Stimulated activated CD4-positive, alpha-beta T cell treated with anti-CD3 and anti-CD28 coated beads, Interleukin-12 subunit alpha, Interleukin-12 subunit beta, amount 100 ng/mL, for 48 hours (primary cell): ENCODE measurements around the gene GLRX2.
A peak's percentile ranks its signal among the peaks of the same experiment; 100 is the strongest.

Experiments
- DNase-seq, 3 donors: peaks; one replicate each; pipeline ENCODE4 v3.0.0-alpha.2; 2020; ENCODE audit warnings: low read depth in 2 of 3, low spot score in 1 of 3

The GLRX2 gene

DNA sequence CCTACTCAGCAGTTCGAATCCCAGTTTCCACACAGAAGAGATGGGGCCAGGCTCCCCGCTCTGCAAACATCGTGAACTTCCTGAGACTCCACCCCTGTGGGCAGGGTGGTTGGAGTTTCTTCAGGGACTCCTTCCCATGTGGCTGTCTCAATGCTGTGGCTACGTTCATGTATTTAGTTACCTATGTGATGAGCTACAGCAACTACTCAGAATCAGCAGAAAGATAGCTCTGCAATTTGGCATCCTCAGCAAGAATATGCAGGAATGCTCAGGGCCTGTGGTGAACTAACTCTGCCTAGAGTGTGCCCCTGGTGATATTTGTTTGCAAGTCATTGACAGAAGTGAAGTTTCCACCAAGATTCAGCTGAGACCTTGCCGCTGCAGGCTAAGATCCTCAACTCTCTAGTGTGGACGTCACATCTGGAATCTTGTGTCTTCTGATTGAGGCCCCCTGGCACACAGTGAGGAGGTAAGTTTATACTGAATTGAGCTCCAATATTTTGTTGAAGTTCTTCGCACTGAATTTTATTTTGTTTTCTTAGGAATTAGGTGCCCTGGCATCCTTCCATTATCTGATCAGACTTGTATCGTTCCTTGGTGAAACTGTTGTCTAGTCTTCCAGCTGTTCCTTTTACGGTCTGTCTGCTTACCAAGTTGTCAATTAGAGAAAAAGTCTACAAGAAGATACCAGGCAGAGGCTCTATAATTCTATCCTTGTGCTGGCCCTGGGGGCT lies 8.2 kb upstream of the GLRX2 start:
- no peak for DNase-seq

DNA sequence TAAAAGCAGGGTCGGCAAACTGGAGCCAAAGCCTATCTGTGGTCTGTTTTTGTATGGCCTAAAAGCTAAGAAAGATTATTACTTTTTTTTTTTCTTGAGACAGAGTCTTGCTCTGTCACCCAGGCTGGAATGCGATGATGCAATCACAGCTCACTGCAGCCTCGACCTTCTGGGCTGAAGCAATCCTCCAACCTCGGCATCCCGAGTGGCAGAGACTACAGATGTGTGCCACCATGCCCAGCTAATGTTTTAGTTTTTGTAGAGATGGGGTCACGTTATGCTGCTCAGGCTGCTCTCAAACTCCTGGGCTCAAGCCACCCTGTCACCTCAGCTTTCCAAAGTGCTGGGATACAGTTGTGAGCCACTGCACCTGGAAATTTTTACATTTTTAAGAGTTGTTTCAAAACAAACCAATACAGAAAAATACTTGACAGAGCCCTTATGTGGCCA lies 6.5 kb upstream of the GLRX2 start:
- DNase-seq = no peak

DNA sequence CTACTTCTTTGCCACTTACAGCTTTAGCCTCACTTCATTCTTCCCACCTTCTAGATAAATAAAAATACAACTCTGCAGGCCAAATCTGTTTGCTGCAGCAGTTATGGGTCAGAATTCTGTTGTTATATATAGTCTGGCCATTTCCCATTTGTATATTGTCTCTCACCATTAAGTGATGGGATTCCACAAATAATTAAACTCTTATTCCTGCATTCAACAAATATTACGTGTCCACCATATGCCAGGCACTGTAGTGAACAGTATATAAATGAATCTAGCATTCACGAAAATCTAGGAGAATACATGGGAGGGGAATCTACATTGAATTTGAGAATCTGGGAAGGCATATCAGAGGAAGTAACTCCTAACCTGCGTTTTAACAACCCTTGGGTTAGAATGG lies 5.7 kb upstream of the GLRX2 start:
- no peak for DNase-seq

DNA sequence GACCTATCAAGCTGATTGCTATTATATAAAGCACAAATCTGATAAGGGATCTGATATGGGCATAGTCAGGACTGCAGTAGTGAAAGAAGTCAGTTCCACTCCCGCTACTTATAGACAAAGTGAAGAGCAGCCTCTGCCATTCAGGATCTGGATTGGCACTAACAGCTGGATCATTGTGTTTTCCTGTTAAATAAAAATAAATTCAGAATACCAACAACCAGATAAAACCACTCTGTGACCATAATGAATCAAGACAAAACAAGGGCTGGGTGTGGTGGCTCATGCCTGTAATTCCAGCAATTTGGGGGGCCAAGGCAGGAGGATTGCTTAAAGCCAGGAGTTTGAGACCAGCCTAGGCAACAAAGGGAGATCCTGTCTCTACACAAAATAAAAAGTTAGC lies 5.0 kb upstream of the GLRX2 start:
- DNase-seq = no peak

DNA sequence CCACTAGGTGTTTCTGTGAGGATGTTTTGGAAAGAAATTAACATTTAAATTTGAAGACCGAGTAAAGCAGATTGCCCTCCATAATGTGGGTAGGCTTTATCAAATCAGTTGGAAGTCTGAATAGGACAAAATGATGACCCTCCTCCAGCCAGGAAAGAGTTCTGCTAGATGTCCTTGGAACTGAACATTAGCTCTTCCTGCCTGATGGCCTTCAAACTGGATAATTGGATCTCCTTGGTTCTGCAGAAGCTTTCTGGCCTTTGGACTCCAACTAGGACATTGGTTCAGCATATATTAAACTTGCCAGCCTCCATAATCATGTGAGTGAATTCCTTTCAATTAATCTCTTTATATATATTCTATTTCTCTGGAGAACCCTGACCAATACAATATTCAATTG lies 4.4 kb upstream of the GLRX2 start:
- DNase-seq = no peak

DNA sequence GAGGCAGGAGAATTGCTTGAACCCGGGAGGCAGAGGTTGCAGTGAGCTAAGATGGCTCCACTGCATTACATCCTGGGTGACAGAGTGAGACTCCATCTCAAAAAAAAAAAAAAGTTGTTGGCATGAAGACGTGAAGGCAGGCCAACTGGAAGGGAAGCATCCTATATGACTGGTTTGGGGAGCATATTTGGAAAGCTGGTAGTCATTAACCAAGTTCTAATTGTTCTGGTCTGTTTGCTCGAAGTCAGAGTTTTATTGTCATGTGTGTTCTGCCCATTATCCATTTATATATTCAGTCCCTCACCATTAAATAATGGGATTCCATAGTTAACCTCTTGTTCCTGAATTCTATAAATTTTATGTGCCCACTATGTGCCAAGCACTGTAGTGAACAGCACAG lies 3.3 kb upstream of the GLRX2 start:
- no peak for DNase-seq

DNA sequence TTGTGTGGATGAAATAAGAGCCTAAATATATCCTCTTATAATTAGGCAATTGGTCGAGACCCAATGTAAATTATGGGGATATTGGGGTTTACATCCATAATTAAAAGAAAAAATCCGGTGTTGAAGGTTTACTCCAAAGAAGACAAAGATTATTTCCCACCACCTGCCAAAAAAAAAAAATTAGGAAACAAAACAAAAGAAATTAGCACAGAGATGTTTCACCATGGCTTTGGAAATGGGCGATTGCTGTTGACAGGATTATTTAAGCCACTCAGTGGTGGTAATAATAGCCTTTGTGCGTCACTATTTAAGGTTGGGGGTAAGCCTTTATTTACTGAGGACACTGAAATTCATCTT lies 585 bp upstream of the GLRX2 start:
- DNase-seq = no peak

DNA sequence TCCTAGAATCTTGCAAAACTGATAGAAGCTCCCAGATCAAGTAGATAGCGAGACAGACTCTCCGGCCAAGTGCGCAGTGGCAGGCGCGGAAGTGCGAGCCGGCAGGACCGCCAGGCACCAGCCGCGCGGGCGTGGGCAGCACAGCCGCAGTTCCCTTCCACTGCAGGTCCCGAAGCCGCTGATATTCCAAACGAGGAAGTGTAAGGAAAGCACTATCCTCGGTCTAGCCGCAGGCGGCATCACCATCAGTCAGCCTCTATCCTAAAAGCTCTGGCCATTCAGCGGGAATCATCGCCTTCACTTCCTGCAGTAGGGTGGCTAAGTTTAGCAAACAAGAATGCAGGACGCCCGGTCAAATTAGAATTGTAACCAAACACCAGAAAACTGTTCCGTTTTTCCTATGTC lies 710 bp downstream of the GLRX2 start:
- no peak for DNase-seq

DNA sequence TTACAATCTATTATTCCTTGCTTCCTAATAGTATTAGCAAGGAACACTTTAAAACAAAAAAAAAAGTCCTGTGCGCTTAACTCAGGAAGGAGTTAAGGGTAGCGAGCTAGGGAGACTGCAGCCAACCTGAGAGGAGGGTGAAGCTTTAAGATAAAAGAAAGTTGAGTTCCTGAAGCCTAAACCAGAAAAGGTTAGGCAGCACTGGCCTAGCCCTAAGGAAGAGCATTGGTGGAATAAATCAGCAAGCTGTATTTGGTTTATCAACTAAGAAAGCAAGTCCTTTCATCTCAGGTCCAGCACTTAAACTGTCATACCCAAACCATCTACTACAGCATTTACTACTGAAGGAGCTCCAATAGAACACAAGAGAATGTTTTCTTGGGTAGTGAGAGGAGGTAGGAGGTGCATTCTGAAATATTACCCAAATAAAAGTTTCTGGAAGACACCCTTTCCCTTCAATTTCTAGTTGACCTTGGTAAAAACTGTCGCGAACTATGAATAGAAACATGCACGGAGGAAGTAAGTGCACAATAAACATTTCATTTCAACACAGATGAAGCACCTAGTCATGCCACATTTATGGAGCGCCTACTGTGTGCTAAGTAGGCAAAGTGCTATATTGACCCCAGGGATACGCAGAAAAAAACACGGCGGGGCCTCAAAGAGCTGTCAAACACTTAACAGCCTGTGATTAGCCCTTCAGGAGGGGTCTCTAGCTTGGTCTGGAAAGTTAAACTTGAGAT lies 1.3 kb downstream of the GLRX2 start:
- no peak for DNase-seq

DNA sequence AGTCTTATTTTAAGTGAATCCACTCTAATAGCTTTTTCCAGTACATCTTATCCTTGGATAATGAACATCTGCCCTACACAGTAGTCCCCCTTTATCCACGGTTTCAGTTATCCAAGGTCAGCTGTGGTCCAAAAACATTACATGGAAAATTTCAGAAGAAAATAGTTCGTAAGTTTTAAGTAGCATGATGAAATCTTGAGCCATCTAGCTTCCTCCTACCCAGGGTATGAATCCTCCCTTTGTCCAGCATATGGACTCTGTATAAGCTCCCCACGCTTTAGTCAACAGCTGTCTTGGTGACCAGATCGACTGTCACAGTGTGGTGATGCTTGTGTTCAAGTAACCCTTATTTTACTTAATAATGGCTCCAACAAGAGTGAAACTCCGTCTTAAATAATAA lies 2.6 kb downstream of the GLRX2 start:
- no peak for DNase-seq

DNA sequence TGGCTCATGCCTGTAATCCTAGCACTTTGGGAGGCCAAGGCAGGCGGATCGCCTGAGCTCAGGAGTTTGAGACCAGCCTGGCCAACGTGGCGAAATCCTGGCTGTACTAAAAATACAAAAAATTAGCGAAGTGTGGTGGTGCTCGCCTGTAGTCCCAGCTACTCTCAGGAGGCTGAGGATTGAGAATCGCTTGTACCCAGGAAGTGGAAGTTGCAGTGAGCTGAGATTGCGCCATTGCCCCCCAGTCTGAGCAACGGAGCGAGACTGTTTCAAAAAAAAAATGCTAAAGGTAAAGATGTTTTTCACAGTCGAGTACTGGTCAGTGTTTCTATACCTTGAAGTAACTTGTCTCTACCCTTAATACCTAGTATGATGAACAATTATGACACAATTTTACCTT lies 11.1 kb downstream of the GLRX2 start:
- no peak for DNase-seq

DNA sequence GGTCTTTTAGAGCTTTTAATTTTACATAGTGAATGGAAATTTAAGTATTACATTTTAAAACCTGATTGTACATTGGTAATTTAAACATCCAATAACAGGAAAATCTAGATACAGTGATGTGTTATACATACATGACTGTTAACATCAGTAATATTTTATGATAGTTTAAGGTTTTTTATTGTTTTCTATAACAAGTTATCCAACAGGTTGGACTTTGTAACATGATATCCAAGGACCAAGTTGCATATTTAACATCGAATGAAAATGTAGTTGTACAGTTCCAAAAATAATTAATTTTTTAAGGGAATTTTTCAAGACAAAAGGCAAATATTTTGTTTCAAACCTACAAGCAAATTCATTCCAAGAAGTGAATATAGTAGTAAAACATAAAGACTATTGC lies 14.3 kb downstream of the GLRX2 start:
- no peak for DNase-seq

DNA sequence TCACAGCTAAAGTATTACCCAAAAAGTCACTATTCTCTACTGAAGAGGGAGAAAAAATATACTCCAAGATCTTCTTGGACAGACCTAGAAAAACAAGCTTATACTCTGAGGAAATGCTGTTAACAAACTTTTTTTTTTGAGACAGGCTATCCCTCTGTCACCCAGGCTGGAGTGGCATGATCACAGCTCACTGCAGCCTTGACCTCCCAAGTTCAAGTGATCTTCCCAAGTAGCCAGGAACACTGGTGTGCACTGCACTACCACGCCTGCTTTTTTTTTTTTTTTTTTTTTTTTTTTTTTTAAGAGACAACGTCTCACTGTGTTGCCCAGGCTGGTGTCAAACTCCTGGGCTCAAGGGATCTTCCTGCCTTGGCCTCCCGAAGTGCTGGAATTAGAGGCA lies 17.3 kb downstream of the GLRX2 start:
- DNase-seq = no peak

DNA sequence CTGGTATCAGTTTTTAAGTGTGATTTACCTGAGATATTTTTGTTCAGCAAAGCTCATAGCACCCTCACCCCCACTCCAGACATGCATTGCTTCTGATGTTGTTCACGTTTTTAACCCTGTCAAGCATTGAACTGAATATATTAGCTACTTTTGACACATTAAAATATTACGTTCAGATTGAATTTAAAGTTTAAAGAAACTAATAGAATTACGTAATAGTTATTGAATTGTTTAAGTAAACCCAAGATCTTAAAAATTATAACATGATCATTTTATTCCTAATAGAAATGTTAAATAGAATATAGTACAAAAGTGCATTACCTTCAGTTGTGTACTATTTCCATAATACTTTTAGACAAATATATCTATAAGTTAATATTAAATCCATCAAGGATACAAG lies 18.9 kb downstream of the GLRX2 start:
- no peak for DNase-seq

DNA sequence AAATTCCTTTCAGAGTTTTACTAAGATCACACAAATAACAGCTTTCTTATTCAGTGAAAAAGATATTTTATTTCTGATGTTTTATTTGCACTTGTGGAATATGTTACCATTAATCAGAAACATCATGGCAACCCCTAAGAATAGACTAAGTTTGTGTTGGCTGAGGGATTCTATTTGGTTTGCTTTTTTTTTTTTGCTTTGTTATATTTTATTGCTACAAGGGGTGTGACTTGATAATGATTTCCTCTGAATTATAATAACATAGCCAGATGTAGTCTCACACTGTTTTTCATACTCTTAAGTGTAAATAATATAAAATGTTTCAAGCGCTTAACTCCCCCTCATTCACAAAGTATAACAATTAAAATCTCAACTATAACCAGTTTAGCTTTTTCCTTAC lies 20.0 kb downstream of the GLRX2 start:
- DNase-seq = no peak

DNA sequence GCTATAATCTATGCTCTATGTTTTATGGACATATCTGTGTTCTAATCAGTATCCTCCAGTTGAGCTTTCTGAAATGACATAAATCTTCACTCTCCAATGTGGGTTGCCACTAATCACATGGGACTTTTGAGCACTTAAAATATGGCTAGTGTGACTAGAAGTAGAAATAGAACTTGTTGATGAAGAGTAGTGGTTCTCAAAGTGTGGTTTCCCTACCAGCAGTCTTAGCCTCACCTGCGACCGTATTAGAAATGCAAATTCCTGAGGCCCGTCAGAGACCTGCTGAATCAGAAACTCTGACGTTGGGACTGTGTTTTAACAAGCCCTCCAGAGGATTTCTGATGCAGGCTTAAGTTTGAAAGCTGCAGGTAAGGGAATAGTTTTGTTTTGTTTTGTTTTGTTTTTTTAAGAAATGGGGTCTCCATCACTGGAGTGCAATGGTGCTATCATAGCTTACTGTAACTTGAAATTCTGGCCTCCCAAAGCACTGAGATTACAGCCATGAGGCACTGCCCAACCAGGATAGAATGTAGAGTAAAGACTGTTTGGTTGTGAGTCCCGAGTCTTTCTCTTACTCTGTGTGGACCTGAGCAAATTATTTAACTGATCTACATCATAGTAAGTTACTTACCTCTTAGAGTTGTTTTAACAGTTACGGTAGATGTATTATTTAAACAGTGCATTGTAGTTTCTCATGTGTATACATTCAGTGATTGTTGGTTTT lies 21.7 kb downstream of the GLRX2 start:
- DNase-seq = no peak

DNA sequence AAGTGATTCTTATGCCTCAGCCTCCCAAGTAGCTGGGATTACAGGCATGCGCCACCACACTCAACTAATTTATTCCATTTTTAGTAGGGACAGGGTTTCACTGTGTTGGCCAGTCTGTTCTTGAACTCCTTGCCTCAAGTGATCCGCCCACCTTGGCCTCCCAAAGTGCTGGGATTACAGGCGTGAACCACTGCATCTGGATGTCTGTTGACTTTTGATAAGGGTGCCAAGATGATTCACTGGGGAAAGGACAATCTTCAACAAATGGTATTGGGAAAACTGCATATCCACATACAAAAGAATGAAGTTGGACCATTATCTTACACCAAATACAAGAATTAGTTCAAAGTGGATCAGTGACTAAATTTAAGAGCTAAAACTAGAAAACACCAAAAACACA lies 26.0 kb downstream of the GLRX2 start:
- DNase-seq = no peak

DNA sequence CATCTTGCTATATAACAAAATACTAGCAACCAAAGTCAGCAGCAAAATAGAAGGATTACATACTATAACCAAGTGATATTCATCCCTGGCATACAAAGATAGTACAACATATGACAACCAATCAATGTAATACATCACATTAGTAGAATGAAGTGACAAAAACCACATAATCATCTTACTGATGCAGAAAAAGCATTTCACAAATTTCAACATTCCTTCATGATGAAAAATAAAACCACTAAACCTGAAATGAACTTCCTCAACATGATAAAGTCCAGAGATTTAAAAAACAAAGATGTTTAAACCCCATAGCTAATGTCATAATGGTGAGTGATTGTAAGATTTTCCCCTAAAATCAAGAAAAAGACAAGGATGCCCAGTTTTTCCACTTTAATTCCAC lies 27.2 kb downstream of the GLRX2 start:
- DNase-seq = no peak

DNA sequence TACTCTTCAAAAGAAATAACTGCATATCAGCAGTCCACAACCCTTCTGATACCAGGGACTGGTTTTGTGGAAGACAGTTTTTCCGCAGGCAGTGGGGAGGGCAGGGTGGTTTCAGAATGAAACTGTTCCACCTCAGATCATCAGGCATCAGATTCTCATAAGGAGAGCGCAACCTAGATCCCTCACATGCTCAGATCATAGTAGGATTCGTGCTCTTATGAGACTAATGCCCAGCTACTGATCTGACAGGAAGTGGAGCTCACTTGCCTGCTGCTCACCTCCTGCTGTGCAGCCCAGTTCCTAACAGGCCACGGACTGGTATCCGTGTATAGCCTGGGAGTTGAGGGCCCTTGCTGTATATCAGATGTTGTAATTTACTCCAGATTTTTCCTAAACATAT lies 34.3 kb downstream of the GLRX2 start:
- DNase-seq = peak in 1 of 3 donors; percentile 23

DNA sequence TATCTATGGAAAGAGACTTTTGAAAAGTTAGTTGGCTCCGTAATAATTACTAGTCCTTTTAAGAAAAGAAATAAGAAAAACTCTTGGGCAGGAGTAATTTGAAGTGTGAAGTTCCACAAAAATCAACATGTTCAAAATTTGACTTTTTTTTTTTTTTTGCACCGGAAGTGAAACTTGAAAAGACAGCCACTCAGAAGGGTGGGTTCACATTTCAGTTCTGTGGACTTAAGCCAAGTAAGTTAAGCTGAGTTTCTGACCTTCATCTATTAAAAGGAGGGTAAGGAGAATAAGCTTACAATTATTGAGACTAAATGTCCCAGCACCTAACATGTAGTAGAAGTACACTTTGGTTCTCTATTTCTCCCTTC lies 34.8 kb downstream of the GLRX2 start:
- DNase-seq = no peak

DNA sequence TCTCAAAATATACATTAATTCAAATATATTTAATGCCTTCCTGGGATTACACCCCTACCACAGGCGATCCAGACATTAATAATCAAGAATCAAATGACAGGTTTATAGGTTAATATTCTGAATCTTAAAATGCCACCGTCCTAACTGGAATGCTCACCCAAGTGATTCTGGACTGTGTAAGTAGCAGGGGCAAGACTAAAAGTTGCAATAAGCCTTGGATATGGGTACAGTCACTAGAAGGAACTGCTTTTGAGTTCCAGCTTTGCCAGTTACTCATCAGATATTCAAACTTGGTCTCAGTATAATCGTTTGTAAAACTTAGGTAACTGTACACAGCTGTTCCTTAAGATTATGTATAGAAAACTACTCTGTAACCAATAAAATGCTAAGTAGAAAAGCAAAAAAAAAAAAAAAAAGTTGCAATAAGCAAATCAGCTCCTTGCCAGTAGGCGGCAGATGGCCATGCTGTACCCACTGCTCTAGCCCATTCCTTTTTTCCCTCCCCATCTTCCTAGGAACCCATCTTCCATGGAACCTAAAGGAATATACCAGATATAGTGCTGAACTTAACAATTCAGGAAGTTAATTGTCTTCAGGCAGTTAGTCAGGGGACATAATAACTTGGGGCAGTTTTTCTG lies 35.3 kb downstream of the GLRX2 start:
- no peak for DNase-seq

DNA sequence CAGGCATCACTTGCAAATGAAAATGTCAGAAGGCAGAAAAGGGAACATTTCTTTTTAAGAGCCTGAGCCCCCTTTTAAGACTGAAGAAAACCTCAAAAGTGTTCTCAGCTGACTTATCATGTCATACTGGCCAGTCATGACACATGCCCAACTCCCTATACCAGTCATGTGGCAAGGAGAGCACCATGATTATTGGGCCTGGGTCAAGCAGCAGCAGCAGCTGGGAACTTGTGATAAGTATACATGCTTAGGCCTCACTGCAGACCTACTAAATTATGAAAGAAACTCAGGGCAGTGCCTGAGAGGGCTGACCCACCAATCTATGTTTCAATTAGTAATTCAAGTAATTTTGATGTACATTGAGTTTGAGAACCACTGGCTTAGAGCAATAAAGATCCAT lies 37.2 kb downstream of the GLRX2 start:
- no peak for DNase-seq
